HG03342 (cell line): Measurements from ENCODE around the gene NFIB.

Experiments
- ATAC-seq: cut with Tn5 transposase; IDR thresholded peaks from one replicate; pipeline ENCODE4 v1.9.1; 2021; ENCODE audit warnings: mild to moderate bottlenecking, moderate library complexity; ENCODE audit not compliant: unreplicated experiment

Gene NFIB

DNA sequence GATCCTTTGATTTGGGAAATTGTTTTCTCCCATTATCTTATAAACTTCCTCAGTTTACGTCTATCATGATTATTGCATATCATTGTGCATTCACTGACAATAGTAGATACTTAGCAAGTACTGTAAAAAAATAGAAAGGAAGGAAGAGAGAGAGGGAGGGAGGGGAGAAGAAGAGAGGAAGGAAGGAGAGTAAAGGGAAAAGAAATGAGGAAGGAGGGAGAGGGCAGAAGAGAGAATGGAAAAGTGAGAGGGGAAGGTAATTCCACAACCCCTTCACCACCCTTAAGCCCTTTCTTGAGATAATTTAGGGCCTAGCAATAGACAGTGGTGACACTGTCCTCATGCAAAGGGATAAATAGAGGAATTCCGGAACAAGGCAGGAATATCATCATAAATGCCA lies 64.4 kb downstream of the NFIB start:
- no peak for ATAC-seq

- no peak for ATAC-seq
Measured at GRCh38 chr9:14248149-14248548, 65.8 kb downstream of the NFIB start.

DNA sequence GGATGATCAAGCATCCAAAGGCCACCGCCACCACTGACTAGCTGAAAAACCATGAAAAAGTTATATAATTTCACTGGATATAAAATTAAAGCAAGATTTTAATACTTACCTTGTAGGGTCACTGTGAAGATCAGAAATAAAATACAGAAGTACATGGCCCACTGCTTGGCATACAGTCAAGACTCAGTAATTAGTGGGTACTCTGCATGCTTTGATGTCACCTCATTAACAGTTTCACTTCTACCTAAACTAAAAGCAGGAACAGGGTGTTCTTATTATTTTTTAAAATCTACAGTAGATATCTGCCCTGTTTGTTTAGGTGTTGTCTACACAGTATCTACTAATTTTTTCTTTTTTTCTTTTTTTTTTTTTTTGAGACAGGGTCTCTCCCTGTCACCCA lies 66.4 kb downstream of the NFIB start:
- ATAC-seq, result no peak

- no peak for ATAC-seq
Measured at GRCh38 chr9:14246951-14247350, 67.0 kb downstream of the NFIB start.

GRCh38 chr9:14245901-14246525 lies 67.9 kb downstream of the NFIB start:
- ATAC-seq, result no peak

DNA sequence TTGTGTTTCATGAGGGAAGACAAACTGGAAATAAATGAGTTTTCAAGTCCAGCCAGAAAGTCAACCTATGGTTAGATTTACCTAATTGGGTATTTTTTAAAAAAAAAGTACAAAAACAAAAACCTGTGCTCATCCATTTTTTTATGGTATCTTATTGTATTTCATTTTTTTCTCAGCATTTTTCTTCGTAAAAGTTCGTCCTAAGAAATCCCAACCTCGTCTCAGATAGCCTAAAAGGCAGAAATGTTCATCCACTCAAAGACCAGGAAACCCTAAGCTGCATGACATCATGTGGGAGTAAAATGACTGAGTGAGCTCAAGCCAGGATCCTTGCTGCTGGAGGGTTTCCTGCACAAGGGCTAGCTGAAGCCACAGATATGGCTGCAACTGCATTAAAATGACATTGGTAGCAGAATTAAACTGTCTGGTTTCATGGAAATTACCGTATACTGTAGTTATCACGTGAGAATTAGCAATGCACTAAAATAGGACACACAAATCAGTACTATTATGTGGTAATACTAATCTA lies 70.4 kb downstream of the NFIB start:
- no peak for ATAC-seq

GRCh38 chr9:14242150-14242805 lies 71.7 kb downstream of the NFIB start:
- no peak for ATAC-seq

GRCh38 chr9:14240537-14240936 lies 73.4 kb downstream of the NFIB start:
- ATAC-seq, result no peak

DNA sequence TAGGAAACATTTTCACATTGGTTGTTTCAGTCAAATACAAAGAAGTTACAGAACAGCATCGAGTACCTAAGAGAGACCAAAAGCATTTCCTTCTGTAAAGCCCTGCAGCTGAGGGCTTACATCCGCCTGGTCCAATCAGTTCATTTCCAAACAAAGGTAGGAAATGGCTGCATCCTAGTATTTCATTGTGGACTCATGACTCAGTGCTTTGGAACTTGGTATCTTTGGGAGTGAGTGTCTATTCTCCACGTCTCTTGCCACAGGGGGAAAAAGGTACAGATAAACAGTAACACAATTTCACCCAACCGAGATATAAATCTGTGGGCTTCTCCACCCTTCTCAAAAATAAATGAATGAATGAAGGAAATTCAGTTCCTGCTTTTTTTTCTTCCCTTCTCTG lies 75.4 kb downstream of the NFIB start:
- no peak for ATAC-seq

- no peak for ATAC-seq
Measured at GRCh38 chr9:14238079-14238478, 75.9 kb downstream of the NFIB start.

DNA sequence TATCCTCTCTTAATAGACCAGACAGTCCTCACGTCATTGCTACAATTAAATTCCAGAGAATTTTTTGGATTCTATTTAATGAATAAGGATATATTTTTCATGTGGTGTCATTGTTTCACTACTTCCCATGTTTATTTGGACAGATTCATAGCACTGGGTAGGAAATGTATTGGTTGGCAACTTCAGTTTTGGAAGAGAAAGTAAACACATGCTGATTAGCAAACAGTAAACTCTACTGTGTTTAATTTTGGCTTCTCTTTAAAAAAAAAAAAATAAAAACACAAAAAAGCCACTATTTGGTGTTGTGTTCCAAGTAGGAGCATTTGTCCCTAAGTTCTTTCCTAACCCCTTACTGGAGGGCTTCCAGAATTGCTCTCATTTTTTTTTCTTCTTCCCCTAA lies 77.3 kb downstream of the NFIB start:
- ATAC-seq, result no peak

DNA sequence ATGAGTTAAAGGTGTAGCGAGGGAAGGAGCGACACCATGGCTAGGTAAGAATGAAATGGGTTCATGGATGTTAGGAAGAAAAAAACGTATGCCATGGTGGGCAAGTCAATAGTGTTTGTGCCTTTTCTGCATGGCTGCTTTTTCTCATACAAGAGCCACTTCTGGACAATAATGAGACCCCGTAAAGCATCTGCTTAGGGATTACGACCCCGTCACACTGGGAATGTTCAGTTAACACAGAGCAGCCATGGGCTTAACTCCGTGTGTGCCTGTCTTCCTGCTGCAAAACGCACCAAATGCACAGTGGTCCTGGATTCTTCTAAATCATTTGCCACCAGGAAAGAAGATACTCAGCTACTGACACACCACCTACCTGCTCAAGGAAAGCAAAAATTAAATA lies 81.8 kb downstream of the NFIB start:
- no peak for ATAC-seq

- ATAC-seq, result no peak
Measured at GRCh38 chr9:14231196-14231990, 82.5 kb downstream of the NFIB start.

GRCh38 chr9:14228602-14229001 lies 85.3 kb downstream of the NFIB start:
- no peak for ATAC-seq

DNA sequence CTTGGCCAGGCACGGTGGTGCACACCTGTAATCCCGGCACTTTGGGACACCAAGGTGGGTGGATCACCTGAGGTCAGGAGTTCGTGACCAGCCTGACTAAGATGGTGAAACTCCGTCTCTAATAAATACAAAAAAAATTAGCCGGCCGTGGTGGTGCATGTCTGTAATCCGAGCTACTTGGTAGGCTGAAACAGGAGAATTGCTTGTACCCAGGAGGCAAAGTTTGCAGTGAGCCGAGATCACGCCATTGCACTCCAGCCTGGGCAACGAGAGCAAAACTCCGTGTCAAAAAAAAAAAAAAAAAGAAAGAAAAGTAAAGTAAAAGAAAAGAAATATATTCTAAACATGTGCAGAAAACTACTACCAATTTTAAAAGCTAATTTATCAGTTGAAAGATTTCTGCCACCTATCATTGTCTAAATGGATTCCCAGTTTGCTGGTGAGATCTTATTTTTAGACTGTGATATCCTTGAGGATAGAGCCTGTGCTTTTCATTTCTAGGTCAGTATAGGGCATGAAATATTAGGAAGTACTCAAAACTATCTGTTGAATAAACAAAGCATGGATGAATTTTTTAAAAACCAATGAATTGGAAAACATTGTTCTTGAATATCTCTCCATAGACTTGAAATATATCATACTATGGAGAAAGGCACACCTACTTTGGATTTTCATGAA lies 86.9 kb downstream of the NFIB start:
- no peak for ATAC-seq

DNA sequence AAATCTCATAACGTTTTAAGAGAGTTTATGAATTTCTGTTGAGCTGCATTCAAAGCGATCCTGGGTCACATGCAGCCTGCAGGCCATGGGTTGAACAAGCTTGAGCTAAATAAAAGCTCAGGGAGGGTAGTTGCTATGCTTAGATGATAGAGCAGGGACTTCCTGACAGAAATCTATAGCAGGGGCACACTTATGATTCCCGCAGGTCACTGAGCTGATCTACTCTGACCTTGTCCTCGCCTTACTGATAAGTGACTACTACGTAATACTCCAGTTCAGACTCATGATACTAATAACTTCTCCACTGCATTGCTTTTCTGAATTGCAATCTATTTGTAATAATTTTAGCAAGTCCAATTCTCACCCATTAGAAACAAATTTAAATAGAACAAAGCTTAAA lies 90.9 kb downstream of the NFIB start:
- ATAC-seq, result no peak

GRCh38 chr9:14222149-14222835 lies 91.6 kb downstream of the NFIB start:
- ATAC-seq, result no peak

DNA sequence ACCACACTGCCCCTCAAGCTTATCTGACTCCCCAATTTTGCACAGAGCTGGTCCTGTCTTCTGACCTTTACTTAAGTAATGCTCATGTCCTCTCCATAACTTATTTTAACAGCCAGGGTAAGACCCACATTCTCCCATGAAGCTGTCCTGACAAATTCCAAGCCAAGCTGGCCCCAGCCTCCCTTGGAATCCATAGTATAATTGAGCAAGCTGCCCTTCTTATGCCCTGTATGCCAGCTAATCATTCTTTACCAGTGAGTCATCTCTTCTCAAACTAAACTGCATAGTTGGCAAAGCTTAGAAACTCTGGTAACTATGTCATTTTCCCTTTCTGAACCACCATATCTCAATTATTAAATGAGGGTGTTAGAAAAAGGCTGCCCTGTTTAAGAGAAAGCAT lies 92.4 kb downstream of the NFIB start:
- ATAC-seq, result no peak

GRCh38 chr9:14221119-14221518 lies 92.8 kb downstream of the NFIB start:
- ATAC-seq, result no peak

DNA sequence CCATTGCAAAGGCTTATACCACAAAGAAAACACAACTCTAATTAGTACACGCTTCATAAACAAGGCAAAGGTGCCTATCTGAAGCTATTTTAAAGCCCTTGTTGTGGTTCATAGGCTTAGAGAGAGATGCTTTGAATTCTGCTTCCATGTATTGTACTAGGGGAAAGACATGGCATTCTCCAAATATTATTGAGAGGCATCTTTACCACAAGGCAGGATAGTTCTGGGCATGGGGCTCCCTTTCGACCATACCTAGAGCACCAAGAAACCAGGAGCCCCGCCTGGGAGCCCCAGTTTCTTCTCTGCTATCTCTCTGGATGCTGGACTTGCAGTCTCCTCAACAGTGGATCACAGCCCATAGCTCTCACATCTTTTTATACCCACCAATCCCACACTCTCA lies 93.7 kb downstream of the NFIB start:
- no peak for ATAC-seq

- ATAC-seq, result no peak
Measured at GRCh38 chr9:14219850-14220249, 94.1 kb downstream of the NFIB start.
